ENCODE measurements around the gene KCNJ13.

KCNJ13 gene

DNA sequence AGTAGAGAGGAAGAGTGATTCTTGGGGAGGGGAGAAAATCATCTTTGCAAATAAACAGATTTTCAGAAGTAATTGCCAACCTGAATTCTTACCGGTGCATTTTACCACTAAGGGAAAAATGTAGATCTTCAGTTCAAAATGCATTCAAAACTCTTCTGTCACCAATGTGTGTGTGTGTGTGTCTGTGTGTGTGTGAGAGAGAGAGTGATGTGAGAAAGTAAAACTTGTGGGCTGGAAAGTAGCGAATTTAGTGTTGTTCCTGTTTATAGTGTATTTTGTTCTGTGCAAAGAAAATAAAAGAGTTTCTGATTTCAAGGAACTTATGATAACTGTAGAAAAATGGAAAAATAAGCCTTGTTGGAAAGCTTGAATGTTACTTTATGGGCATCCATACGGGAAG, 27.0 kb downstream of the KCNJ13 start:
- H3K4me3 ChIP-seq (ENCODE audit: low read depth, low read length): no peak overlapping the region
- DNase-seq (ENCODE audit: low read depth): no peak
- TF ChIP-seq CTCF (conservative IDR thresholded peaks at IDR 0.05; ENCODE audit: low read depth, low read length): no peak

GRCh38 chr2:232748038-232748437, 28.3 kb downstream of the KCNJ13 start:
- DNase-seq (ENCODE audit: low read depth): no peak
- TF ChIP-seq CTCF (conservative IDR thresholded peaks at IDR 0.05; ENCODE audit: low read depth, low read length): no peak
- no peak overlapping the region for H3K4me3 ChIP-seq (ENCODE audit: low read depth, low read length)

- no peak for DNase-seq (ENCODE audit: low read depth)
- no peak for TF ChIP-seq CTCF (conservative IDR thresholded peaks at IDR 0.05; ENCODE audit: low read depth, low read length)
- no peak overlapping the region for H3K4me3 ChIP-seq (ENCODE audit: low read depth, low read length)
Measured at GRCh38 chr2:232744963-232745362, 31.4 kb downstream of the KCNJ13 start.

- TF ChIP-seq CTCF (conservative IDR thresholded peaks at IDR 0.05; ENCODE audit: low read depth, low read length): no peak
- H3K4me3 ChIP-seq (ENCODE audit: low read depth, low read length): no peak overlapping the region
Measured at GRCh38 chr2:232741972-232742371, 34.4 kb downstream of the KCNJ13 start.

DNA sequence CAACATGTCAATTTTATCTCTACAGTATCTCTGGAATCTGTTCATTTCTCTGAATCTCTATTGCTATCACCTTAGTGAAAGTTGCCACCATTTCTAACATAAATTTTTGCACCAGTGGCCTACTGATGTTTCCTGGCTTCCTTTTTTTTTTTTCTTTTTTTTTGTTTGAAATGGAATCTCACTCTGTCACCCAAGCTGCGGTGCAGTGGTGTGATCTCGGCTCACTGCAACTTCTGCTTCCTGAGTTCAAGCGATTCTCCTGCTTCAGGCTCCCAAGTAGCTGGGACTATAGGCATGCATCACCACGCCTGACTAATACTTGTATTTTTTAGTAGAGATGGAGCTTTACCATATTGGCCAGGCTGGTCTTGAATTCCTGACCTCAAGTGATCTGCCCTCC, 35.1 kb downstream of the KCNJ13 start:
- no peak for TF ChIP-seq CTCF (conservative IDR thresholded peaks at IDR 0.05; ENCODE audit: low read depth, low read length)
- DNase-seq (ENCODE audit: low read depth): no peak
- H3K4me3 ChIP-seq (ENCODE audit: low read depth, low read length): no peak overlapping the region

More at GRCh38 chr2:232741972-232742371, 34.4 kb downstream of the KCNJ13 start:
- DNase-seq (ENCODE audit: low read depth): no peak

GRCh38 chr2:232731470-232731869, 44.9 kb downstream of the KCNJ13 start:
- TF ChIP-seq CTCF (conservative IDR thresholded peaks at IDR 0.05; ENCODE audit: low read depth, low read length): no peak
- DNase-seq (ENCODE audit: low read depth): no peak
- H3K4me3 ChIP-seq (ENCODE audit: low read depth, low read length): no peak overlapping the region

- no peak for TF ChIP-seq CTCF (conservative IDR thresholded peaks at IDR 0.05; ENCODE audit: low read depth, low read length)
- no peak for DNase-seq (ENCODE audit: low read depth)
Measured at GRCh38 chr2:232728785-232729184, 47.6 kb downstream of the KCNJ13 start.

More at GRCh38 chr2:232728785-232729184, 47.6 kb downstream of the KCNJ13 start:
- no peak overlapping the region for H3K4me3 ChIP-seq (ENCODE audit: low read depth, low read length)

Measured in choroid plexus epithelial cell (primary cell).